ENCODE measurements around the gene PCGF2.

- TF ChIP-seq CTCF (IDR thresholded peaks at IDR 0.05; ENCODE audit: insufficient read depth, low read length, poor library complexity, severe bottlenecking): no peak
- TF ChIP-seq EZH2phosphoT487 (conservative IDR thresholded peaks at IDR 0.05; ENCODE audit: low read length): no peak
These were observed 2.4 kb upstream of the PCGF2 start for GRCh38 chr17:38750312-38751121.
